ENCODE results near the gene LBHD2. TPM values are rescaled to one million over a fixed set of nuclear protein-coding genes. Genes with fewer than 3 reads are reported as not detected.

LBHD2 gene
- total and polyA plus RNA-seq, 8 donors: not detected

- Histone ChIP-seq H3K9me3 (no peaks in the 10 kb centered on the region), H3K4me1 (peaks cover 0 to 33% (median 7%) of the 10 kb centered on the region in 4 donors), H3K27me3 (no peaks in the 10 kb centered on the region), H3K4me3 (no peak overlapping the region), H3K27ac (no peak overlapping the region), H3K36me3 (no peaks in the 10 kb centered on the region)
- intact Hi-C loops (cut with DNase I; ENCODE audit: low total_unique reads): no loop called here
- WGBS, 5 donors: 85 to 94% (median 93%) methylated on average over 4 of the region's 4 CpGs
- TF ChIP-seq EP300 (IDR thresholded peaks at IDR 0.05) (no peak), CTCF (IDR thresholded peaks at IDR 0.05) (no peak), POLR2AphosphoS5 (IDR thresholded peaks at IDR 0.05) (no peak), POLR2A (IDR thresholded peaks at IDR 0.05) (no peak)
- no peak for DNase-seq
Observed at GRCh38 chr14:103064436-103064835, 19.6 kb upstream of the LBHD2 start.

GRCh38 chr14:103064978-103065377, 19.0 kb upstream of the LBHD2 start:
- Histone ChIP-seq H3K9me3 (no peaks in the 10 kb centered on the region), H3K36me3 (no peaks in the 10 kb centered on the region), H3K4me3 (no peak overlapping the region), H3K27ac (no peak overlapping the region), H3K4me1 (peaks cover 0 to 27% (median 3%) of the 10 kb centered on the region in 4 donors), H3K27me3 (no peaks in the 10 kb centered on the region)
- no peak for DNase-seq
- 90 to 94% (median 92%) methylated on average over 12 of the region's 12 CpGs for WGBS, 5 donors
- intact Hi-C loops (cut with DNase I; ENCODE audit: low total_unique reads): no loop called here
- no peak for TF ChIP-seq POLR2AphosphoS5 (IDR thresholded peaks at IDR 0.05)

- Histone ChIP-seq H3K36me3 (no peaks in the 10 kb centered on the region), H3K4me3 (no peak overlapping the region), H3K27me3 (no peaks in the 10 kb centered on the region), H3K9me3 (no peaks in the 10 kb centered on the region), H3K27ac (peak overlapping the region in 1 of 5 donors; percentile 76), H3K4me1 (peaks cover 0 to 28% (median 2%) of the 10 kb centered on the region in 4 donors)
- intact Hi-C loops (cut with DNase I; ENCODE audit: low total_unique reads): no loop called here
- 79 to 84% (median 82%) methylated on average over 6 to 7 of the region's 7 CpGs for WGBS, 5 donors
- DNase-seq: no peak
- no peak for TF ChIP-seq CTCF (IDR thresholded peaks at IDR 0.05)
- TF ChIP-seq EP300 (IDR thresholded peaks at IDR 0.05): no peak
- TF ChIP-seq POLR2AphosphoS5 (IDR thresholded peaks at IDR 0.05): no peak
- no peak for TF ChIP-seq POLR2A (IDR thresholded peaks at IDR 0.05)
Observed at GRCh38 chr14:103065861-103066260, 18.1 kb upstream of the LBHD2 start.

GRCh38 chr14:103066399-103066798, 17.6 kb upstream of the LBHD2 start:
- DNase-seq: peak in 1 of 2 donors; percentile 58
- H3K4me1 ChIP-seq: peaks cover 0 to 33% (median 3%) of the 10 kb centered on the region in 4 donors
- no peaks in the 10 kb centered on the region for H3K27me3 ChIP-seq
- intact Hi-C loops (cut with DNase I; ENCODE audit: low total_unique reads): no loop called here
- peak overlapping the region in 3 of 5 donors; percentile 63 to 78 (median 76) for H3K27ac ChIP-seq
- H3K9me3 ChIP-seq: no peaks in the 10 kb centered on the region
- no peak overlapping the region for H3K4me3 ChIP-seq
- 72 to 84% (median 76%) methylated on average over 9 of the region's 9 CpGs for whole genome bisulfite sequencing, 5 donors
- TF ChIP-seq EP300 (IDR thresholded peaks at IDR 0.05): no peak
- TF ChIP-seq POLR2AphosphoS5 (IDR thresholded peaks at IDR 0.05): no peak
- no peak for TF ChIP-seq POLR2A (IDR thresholded peaks at IDR 0.05)
- TF ChIP-seq CTCF (IDR thresholded peaks at IDR 0.05): no peak
- no peaks in the 10 kb centered on the region for H3K36me3 ChIP-seq

GRCh38 chr14:103067231-103067954, 16.6 kb upstream of the LBHD2 start:
- intact Hi-C loops (cut with DNase I; ENCODE audit: low total_unique reads): no loop called here
- no peak for TF ChIP-seq POLR2A (IDR thresholded peaks at IDR 0.05)
- TF ChIP-seq EP300 (IDR thresholded peaks at IDR 0.05): no peak
- peak in 1 of 3 donors; percentile 25 for TF ChIP-seq POLR2AphosphoS5 (IDR thresholded peaks at IDR 0.05)
- no peak for TF ChIP-seq CTCF (IDR thresholded peaks at IDR 0.05)
- no peak overlapping the region for H3K4me3 ChIP-seq
- H3K27me3 ChIP-seq: no peaks in the 10 kb centered on the region
- H3K27ac ChIP-seq: peak overlapping the region; percentile 24 to 81 (median 76)
- peak in 1 of 2 donors; percentile 72 for DNase-seq
- no peaks in the 10 kb centered on the region for H3K36me3 ChIP-seq
- peaks cover 0 to 43% (median 5%) of the 10 kb centered on the region in 4 donors for H3K4me1 ChIP-seq
- 36 to 50% (median 41%) methylated on average over 8 of the region's 8 CpGs for WGBS, 5 donors
- H3K9me3 ChIP-seq: no peaks in the 10 kb centered on the region
